Caco-2 (cell line): Measurements from ENCODE around the gene C8A. TPM values are rescaled to one million over a fixed set of nuclear protein-coding genes. Genes with fewer than 3 reads are reported as not detected.

Source experiments
- BruUV-seq: library from RNA; stranded (reverse); fragments of 400-500 nt; replicated peaks from 2 replicates; lab custom pipeline; 2021; lab: Mats Ljungman, UMichigan
- CTCF ChIA-PET: fragments of 300-600 bp; sonication (Branson Sonifier 250); formaldehyde crosslinking; loops from one replicate; lab custom pipeline; 2022; ENCODE audit warnings: antibody characterized with exemption; lab: Charles Lee
- POLR2A ChIA-PET: fragments of 300-600 bp; sonication (Branson Sonifier 250); formaldehyde crosslinking; loops from one replicate; lab custom pipeline; 2022; ENCODE audit warnings: antibody characterized with exemption; lab: Charles Lee
- DNase-seq, 2 experiments: peaks; one replicate each; pipeline versions ENCODE4 v3.0.0 to v3.0.0-alpha.2; 2020 to 2022
- H3K27me3 ChIP-seq: replicated peaks from 2 replicates; pipeline ENCODE4 v1.6.0; 2011; ENCODE audit warnings: low read length; ENCODE audit not compliant: control insufficient read depth, insufficient read depth
- H3K36me3 ChIP-seq: 2 replicates; pipeline ENCODE4 v1.5.1; 2011; ENCODE audit warnings: low read length; ENCODE audit not compliant: control insufficient read depth, insufficient read depth
- H3K4me1 ChIP-seq: fragments of 250-450 bp; sonication (Bioruptor Pico); 2 replicates; pipeline ENCODE4 v1.5.1; 2020; ENCODE audit warnings: mild to moderate bottlenecking
- H3K4me3 ChIP-seq: 2 replicates; pipeline ENCODE4 v1.5.1; 2011; ENCODE audit warnings: low read depth, mild to moderate bottlenecking, control low read depth, low read length
- H3K9me3 ChIP-seq: fragments of 250-450 bp; sonication (Bioruptor Pico); 2 replicates; pipeline ENCODE4 v1.5.1; 2020; ENCODE audit warnings: mild to moderate bottlenecking, moderate library complexity
- H3K27ac Mint-ChIP-seq: one replicate; pipeline ENCODE4 v1.8.0; 2022; ENCODE audit warnings: mixed read lengths; ENCODE audit not compliant: unreplicated experiment
- H3K27me3 Mint-ChIP-seq: one replicate; pipeline ENCODE4 v1.8.0; 2022; ENCODE audit warnings: mixed read lengths; ENCODE audit not compliant: insufficient read depth, unreplicated experiment
- H3K36me3 Mint-ChIP-seq: one replicate; pipeline ENCODE4 v1.8.0; 2022; ENCODE audit warnings: mild to moderate bottlenecking, mixed read lengths; ENCODE audit not compliant: insufficient read depth, unreplicated experiment
- H3K4me1 Mint-ChIP-seq: one replicate; pipeline ENCODE4 v1.8.0; 2022; ENCODE audit warnings: low read depth, mixed read lengths; ENCODE audit not compliant: unreplicated experiment
- H3K4me3 Mint-ChIP-seq: one replicate; pipeline ENCODE4 v1.8.0; 2022; ENCODE audit warnings: mild to moderate bottlenecking, moderate library complexity, mixed read lengths; ENCODE audit not compliant: unreplicated experiment
- H3K9me3 Mint-ChIP-seq: one replicate; pipeline ENCODE4 v1.8.0; 2022; ENCODE audit warnings: mixed read lengths; ENCODE audit not compliant: unreplicated experiment
- intact Hi-C: fragments of 100-400 bp; cut with micrococcal nuclease; formaldehyde crosslinking; loops from one replicate; pipeline ENCODE4 v1.10.0; 2022; ENCODE audit not compliant: unreplicated experiment
- total RNA-seq: library from RNA; stranded (reverse); gene quantifications from 2 replicates; pipeline ENCODE4 v1.2.3, GENCODE V29; 2022
- TF ChIP-seq, protein P1 (sequence below), 2 experiments: fragments of 200-600 bp in 1 of 2; IDR thresholded peaks; 1 replicate in 1 of 2; 2 replicates in 1 of 2; pipeline versions ENCODE4 v1.5.1 to v1.8.0; 2011 to 2022; ENCODE audit warnings: antibody characterized with exemption in 1 of 2, control low read depth in 1 of 2, inconsistent platforms in 1 of 2, low read depth in 1 of 2, low read length in 1 of 2, mild to moderate bottlenecking in 1 of 2, moderate library complexity in 1 of 2; ENCODE audit not compliant: insufficient read depth in 1 of 2, severe bottlenecking in 1 of 2, unreplicated experiment in 1 of 2

C8A gene
- total RNA-seq, 1 experiment from 2014 or later, result not detected

DNA sequence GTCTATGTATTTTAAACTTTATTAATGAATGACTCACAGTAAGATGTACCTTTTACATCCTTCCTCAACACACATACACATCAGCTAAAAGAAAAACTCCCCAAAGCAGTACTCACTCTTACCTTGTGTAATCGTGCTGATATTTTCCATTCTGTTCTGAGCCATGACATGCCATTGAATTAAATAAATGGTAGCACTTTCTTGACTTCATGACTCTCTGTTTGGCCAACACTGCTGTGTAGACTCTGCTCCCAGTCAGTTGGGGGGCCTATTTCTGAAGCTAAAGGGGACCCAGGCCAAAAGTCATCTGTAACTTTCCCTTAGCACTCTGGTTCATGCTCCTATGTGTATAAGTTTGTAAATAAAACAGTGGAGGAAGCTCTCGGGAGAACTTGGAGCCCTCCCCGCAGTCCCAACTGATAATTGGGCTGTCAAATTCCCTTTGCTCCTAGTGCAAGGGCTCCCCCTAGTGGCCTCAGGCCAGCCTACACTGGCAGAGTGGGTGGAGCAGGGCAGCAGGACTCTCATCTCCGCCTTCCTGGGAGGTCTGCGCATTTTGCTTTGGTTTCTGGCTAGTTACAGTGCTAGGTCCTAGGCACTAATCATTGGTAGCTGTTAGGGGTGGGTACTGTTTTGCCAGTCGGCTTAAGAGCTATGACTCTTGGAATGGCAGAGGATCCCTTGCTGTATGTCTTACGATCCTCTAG lies 33.7 kb upstream of the C8A start:
- DNase-seq, result peak; percentile 82 to 86
- TF ChIP-seq, protein P1, sequence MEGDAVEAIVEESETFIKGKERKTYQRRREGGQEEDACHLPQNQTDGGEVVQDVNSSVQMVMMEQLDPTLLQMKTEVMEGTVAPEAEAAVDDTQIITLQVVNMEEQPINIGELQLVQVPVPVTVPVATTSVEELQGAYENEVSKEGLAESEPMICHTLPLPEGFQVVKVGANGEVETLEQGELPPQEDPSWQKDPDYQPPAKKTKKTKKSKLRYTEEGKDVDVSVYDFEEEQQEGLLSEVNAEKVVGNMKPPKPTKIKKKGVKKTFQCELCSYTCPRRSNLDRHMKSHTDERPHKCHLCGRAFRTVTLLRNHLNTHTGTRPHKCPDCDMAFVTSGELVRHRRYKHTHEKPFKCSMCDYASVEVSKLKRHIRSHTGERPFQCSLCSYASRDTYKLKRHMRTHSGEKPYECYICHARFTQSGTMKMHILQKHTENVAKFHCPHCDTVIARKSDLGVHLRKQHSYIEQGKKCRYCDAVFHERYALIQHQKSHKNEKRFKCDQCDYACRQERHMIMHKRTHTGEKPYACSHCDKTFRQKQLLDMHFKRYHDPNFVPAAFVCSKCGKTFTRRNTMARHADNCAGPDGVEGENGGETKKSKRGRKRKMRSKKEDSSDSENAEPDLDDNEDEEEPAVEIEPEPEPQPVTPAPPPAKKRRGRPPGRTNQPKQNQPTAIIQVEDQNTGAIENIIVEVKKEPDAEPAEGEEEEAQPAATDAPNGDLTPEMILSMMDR (IDR thresholded peaks at IDR 0.05; ENCODE audit: insufficient read depth in 1 of 2, low read depth in 1 of 2, low read length in 1 of 2, severe bottlenecking in 1 of 2, unreplicated experiment in 1 of 2), result peak; percentile 73 to 78
- Mint-ChIP-seq H3K27ac (no peak overlapping the region), H3K4me1 (peaks cover 26% of the 10 kb centered on the region), H3K9me3 (peaks cover 9% of the 10 kb centered on the region), H3K36me3 (no peaks in the 10 kb centered on the region), H3K27me3 (no peaks in the 10 kb centered on the region), H3K4me3 (no peak overlapping the region)
- BruUV-seq, result no TSS peak
- Histone ChIP-seq H3K36me3 (no peaks in the 10 kb centered on the region), H3K4me1 (peaks cover 41% of the 10 kb centered on the region), H3K9me3 (no peaks in the 10 kb centered on the region), H3K27me3 (no peaks in the 10 kb centered on the region), H3K4me3 (no peak overlapping the region)
- CTCF ChIA-PET, result interaction anchor here (0.7 to 1.1 kb wide), 2 partner anchors 14 to 17 kb away, joined by 3 to 5 read pairs; no protein-coding TSS in a partner anchor
- POLR2A ChIA-PET, result no interaction called here
- intact Hi-C loops, result loop anchor here (1.0 kb wide), 2 partner anchors 10 to 63 kb away; no protein-coding TSS in a partner anchor

GRCh38 chr1:56821462-56821797 lies 33.2 kb upstream of the C8A start:
- no peaks in the 10 kb centered on the region for H3K27me3 Mint-ChIP-seq
- TF ChIP-seq, protein P1 (IDR thresholded peaks at IDR 0.05; ENCODE audit: insufficient read depth in 1 of 2, low read depth in 1 of 2, low read length in 1 of 2, severe bottlenecking in 1 of 2, unreplicated experiment in 1 of 2), result no peak
- peak in 1 of 2 experiments; percentile 17 for DNase-seq
- H3K36me3 Mint-ChIP-seq, result no peaks in the 10 kb centered on the region
- ChIA-PET CTCF (interaction anchor here (0.7 to 1.1 kb wide), 3 partner anchors 14 to 643 kb away, joined by 3 to 5 read pairs (median 3); no protein-coding TSS in a partner anchor), POLR2A (no interaction called here)
- no peak overlapping the region for H3K27ac Mint-ChIP-seq
- H3K9me3 Mint-ChIP-seq, result peaks cover 9% of the 10 kb centered on the region
- H3K4me1 Mint-ChIP-seq, result peaks cover 22% of the 10 kb centered on the region
- no peaks in the 10 kb centered on the region for H3K27me3 ChIP-seq
- no peaks in the 10 kb centered on the region for H3K9me3 ChIP-seq
- H3K4me3 ChIP-seq, result no peak overlapping the region
- BruUV-seq, result no TSS peak
- intact Hi-C loops, result loop anchor here (1.0 kb wide), 2 partner anchors 10 to 63 kb away; no protein-coding TSS in a partner anchor
- H3K4me3 Mint-ChIP-seq, result no peak overlapping the region
- H3K4me1 ChIP-seq, result peaks cover 38% of the 10 kb centered on the region
- H3K36me3 ChIP-seq, result no peaks in the 10 kb centered on the region

DNA sequence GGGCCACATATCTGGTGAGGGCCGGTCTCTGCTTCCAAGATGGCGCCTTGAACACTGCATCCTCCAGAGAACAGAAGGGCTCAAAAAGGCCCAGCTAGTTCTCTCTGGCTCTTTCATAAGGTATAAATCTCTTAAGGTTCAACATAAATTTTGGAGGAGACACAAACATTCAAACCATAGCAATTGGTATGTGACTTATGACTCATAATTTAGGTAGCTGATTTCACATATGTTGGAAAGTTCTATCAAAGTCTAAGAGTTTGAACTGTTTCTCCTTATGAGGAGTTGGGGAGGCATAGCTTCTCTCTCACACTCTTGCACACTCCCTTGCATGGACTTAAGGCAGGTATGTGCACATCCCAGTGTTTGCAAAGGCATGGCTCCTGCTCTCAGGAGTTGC lies 30.3 kb upstream of the C8A start:
- Mint-ChIP-seq H3K4me1 (no peaks in the 10 kb centered on the region), H3K36me3 (no peaks in the 10 kb centered on the region), H3K4me3 (no peak overlapping the region), H3K9me3 (no peaks in the 10 kb centered on the region), H3K27ac (no peak overlapping the region), H3K27me3 (no peaks in the 10 kb centered on the region)
- no peaks in the 10 kb centered on the region for H3K9me3 ChIP-seq
- POLR2A ChIA-PET, result no interaction called here
- intact Hi-C loops, result no loop called here
- BruUV-seq, result no TSS peak
- H3K4me1 ChIP-seq, result peaks cover 14% of the 10 kb centered on the region
- no peaks in the 10 kb centered on the region for H3K36me3 ChIP-seq
- no peak overlapping the region for H3K4me3 ChIP-seq
- TF ChIP-seq, protein P1 (IDR thresholded peaks at IDR 0.05; ENCODE audit: insufficient read depth in 1 of 2, low read depth in 1 of 2, low read length in 1 of 2, severe bottlenecking in 1 of 2, unreplicated experiment in 1 of 2), result no peak
- no peaks in the 10 kb centered on the region for H3K27me3 ChIP-seq
- DNase-seq, result no peak
- CTCF ChIA-PET, result no interaction called here
